OCI-LY1 (cell line): ENCODE data around the gene EHMT2.

Experiments used
- H2AFZ ChIP-seq: fragments of 200-600 bp; sonication (generic), shearing (Covaris generic); 2 replicates; pipeline ENCODE4 v1.6.0; 2014; ENCODE audit warnings: antibody characterized with exemption, mild to moderate bottlenecking, low read length
- H3F3A ChIP-seq: fragments of 200-600 bp; sonication (generic), shearing (Covaris generic); 2 replicates; pipeline ENCODE4 v1.6.0; 2014; ENCODE audit warnings: mild to moderate bottlenecking, antibody characterized with exemption, low read length, moderate library complexity; ENCODE audit not compliant: insufficient read depth
- H3K27ac ChIP-seq: fragments of 200-600 bp; sonication (generic); 2 replicates; pipeline ENCODE4 v1.5.1; 2014; ENCODE audit warnings: low read length, mixed run types, mild to moderate bottlenecking, low read depth; ENCODE audit not compliant: poor library complexity, severe bottlenecking
- H3K27me3 ChIP-seq: fragments of 200-600 bp; sonication (generic); 2 replicates; pipeline ENCODE4 v1.6.0; 2014; ENCODE audit warnings: antibody characterized with exemption, mild to moderate bottlenecking, low read length, moderate library complexity; ENCODE audit not compliant: insufficient read depth
- H3K36me3 ChIP-seq: fragments of 200-600 bp; sonication (generic); 2 replicates; pipeline ENCODE4 v1.6.1; 2014; ENCODE audit warnings: mild to moderate bottlenecking, antibody characterized with exemption, low read length, moderate library complexity, mixed read lengths; ENCODE audit not compliant: insufficient read depth
- H3K4me1 ChIP-seq: fragments of 200-600 bp; sonication (generic); 2 replicates; pipeline ENCODE4 v1.5.1; 2014; ENCODE audit warnings: mild to moderate bottlenecking, low read length, moderate library complexity; ENCODE audit not compliant: insufficient read depth, severe bottlenecking
- H3K4me2 ChIP-seq: fragments of 200-600 bp; sonication (generic), shearing (Covaris generic); 2 replicates; pipeline ENCODE4 v1.6.1; 2014; ENCODE audit warnings: low read length
- H3K4me3 ChIP-seq: fragments of 200-600 bp; sonication (generic); 2 replicates; pipeline ENCODE4 v1.5.1; 2014; ENCODE audit warnings: low read length, low read depth, mild to moderate bottlenecking, mixed read lengths; ENCODE audit not compliant: poor library complexity, severe bottlenecking
- H3K79me2 ChIP-seq: fragments of 200-600 bp; shearing (Covaris generic); 2 replicates; pipeline ENCODE4 v1.6.1; 2016; ENCODE audit warnings: mixed run types, low read length, mixed read lengths; ENCODE audit not compliant: insufficient read depth
- H3K9ac ChIP-seq: fragments of 200-600 bp; sonication (generic), shearing (Covaris generic); 2 replicates; pipeline ENCODE4 v1.6.1; 2014; ENCODE audit warnings: mild to moderate bottlenecking, low read length, mixed read lengths
- H3K9me2 ChIP-seq: fragments of 200-600 bp; sonication (generic), shearing (Covaris generic); 2 replicates; pipeline ENCODE4 v1.6.1; 2014; ENCODE audit warnings: low read depth, mild to moderate bottlenecking, low read length, mixed read lengths
- H3K9me3 ChIP-seq: fragments of 200-600 bp; shearing (Covaris generic); 2 replicates; pipeline ENCODE4 v1.6.1; 2014; ENCODE audit warnings: low read length, mixed read lengths
- H4K20me1 ChIP-seq: fragments of 200-600 bp; sonication (generic), shearing (Covaris generic); 2 replicates; pipeline ENCODE4 v1.6.0; 2016; ENCODE audit warnings: mild to moderate bottlenecking, low read length; ENCODE audit not compliant: insufficient read depth
- CTCF ChIP-seq: fragments of 200-600 bp; sonication (generic), shearing (Covaris generic); IDR thresholded peaks from 2 replicates; pipeline ENCODE4 v1.5.1; 2017; ENCODE audit warnings: mild to moderate bottlenecking, antibody characterized with exemption, low read length, moderate library complexity, mixed read lengths
- EZH2 ChIP-seq: fragments of 200-600 bp; sonication (generic), shearing (Covaris generic); IDR thresholded peaks from 2 replicates; pipeline ENCODE4 v1.8.0; 2017; ENCODE audit warnings: borderline replicate concordance, mixed run types, mild to moderate bottlenecking, antibody characterized with exemption, low read length, moderate library complexity, mixed read lengths

Gene EHMT2

GRCh38 chr6:31896856-31897611, 464 bp downstream of the EHMT2 start:
- H3K27ac ChIP-seq, result peak overlapping the region; percentile 64
- no peaks in the 10 kb centered on the region for H3K9me2 ChIP-seq
- H3K36me3 ChIP-seq, result peaks cover 30% of the 10 kb centered on the region; the same call in 1 of the 2 replicates
- no peaks in the 10 kb centered on the region for H3K9me3 ChIP-seq
- H2AFZ ChIP-seq, result no peak overlapping the region
- peaks cover 41% of the 10 kb centered on the region for H3K4me1 ChIP-seq
- no peaks in the 10 kb centered on the region for H3F3A ChIP-seq
- peak overlapping the region; percentile 91 for H3K4me2 ChIP-seq
- peak overlapping the region; percentile 69 for H3K4me3 ChIP-seq
- H3K79me2 ChIP-seq, result no peaks in the 10 kb centered on the region
- H3K27me3 ChIP-seq, result no peaks in the 10 kb centered on the region
- H3K9ac ChIP-seq, result peak overlapping the region; percentile 86
- no peak for TF ChIP-seq EZH2
- TF ChIP-seq CTCF, result no peak
- no peaks in the 10 kb centered on the region for H4K20me1 ChIP-seq

DNA sequence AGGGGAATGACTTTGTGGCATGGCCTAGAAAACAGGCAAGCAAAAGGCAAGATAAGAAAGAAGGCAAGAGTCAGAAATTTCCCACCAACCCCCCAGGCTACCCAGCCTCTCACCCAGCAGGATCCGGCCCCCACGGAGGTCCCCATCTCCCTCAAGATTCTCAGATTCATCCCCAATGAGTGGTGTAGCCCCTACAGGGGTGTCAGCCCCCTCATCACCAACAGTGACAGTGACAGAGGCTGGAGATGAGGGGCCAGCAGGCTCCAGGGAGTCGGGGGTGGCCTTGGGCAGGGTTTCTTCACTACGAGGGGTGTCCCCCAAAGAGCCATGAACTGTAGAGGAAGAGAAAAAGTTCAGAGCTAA, 1.0 kb downstream of the EHMT2 start:
- H3K36me3 ChIP-seq, result peaks cover 36% of the 10 kb centered on the region; the same call in 1 of the 2 replicates

DNA sequence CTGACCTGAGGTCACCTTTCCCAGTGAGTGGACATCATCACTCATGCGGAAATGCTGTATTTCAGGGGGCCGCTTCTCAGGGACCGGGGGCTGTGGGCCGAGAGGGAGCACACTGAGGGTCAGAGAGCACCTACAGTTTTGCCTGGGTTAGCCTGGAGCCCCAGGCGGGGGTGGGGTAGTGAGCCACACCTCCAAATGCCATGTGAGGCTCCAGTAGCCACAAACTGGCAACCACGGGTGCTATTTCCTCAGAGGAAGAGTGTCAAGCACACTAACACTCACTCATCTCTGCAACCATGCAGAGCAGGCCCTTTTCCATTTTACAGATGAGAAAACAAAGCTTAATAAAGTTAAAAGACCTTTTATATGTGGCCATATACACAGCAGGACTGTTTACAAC, 4.7 kb downstream of the EHMT2 start:
- H3K79me2 ChIP-seq, result no peaks in the 10 kb centered on the region
- no peak for TF ChIP-seq CTCF
- TF ChIP-seq EZH2, result no peak
- H3K9me2 ChIP-seq, result no peaks in the 10 kb centered on the region
- no peak overlapping the region for H3K9ac ChIP-seq
- no peak overlapping the region for H3K27ac ChIP-seq
- H3K36me3 ChIP-seq, result peaks cover 64% of the 10 kb centered on the region
- peaks cover 11% of the 10 kb centered on the region for H3K4me1 ChIP-seq
- no peaks in the 10 kb centered on the region for H3K27me3 ChIP-seq
- no peak overlapping the region for H2AFZ ChIP-seq
- no peaks in the 10 kb centered on the region for H3F3A ChIP-seq
- no peaks in the 10 kb centered on the region for H4K20me1 ChIP-seq
- H3K4me3 ChIP-seq, result no peak overlapping the region
- no peaks in the 10 kb centered on the region for H3K9me3 ChIP-seq
- no peak overlapping the region for H3K4me2 ChIP-seq

More for the DNA sequence above, 1.0 kb downstream of the EHMT2 start:
- Histone ChIP-seq H3K9ac (peak overlapping the region; percentile 86), H3K9me2 (no peaks in the 10 kb centered on the region), H3K4me3 (peak overlapping the region; percentile 69), H3K9me3 (no peaks in the 10 kb centered on the region), H3K79me2 (no peaks in the 10 kb centered on the region), H3K27me3 (no peaks in the 10 kb centered on the region), H3F3A (no peaks in the 10 kb centered on the region), H3K27ac (peak overlapping the region; percentile 64), H3K4me1 (peaks cover 41% of the 10 kb centered on the region), H3K4me2 (peak overlapping the region; percentile 91), H2AFZ (no peak overlapping the region), H4K20me1 (no peaks in the 10 kb centered on the region)
- TF ChIP-seq CTCF, result no peak
- no peak for TF ChIP-seq EZH2
